GM23248 (cell line): ENCODE results near the gene CFAP58.

ENCODE experiments used
- EZH2 ChIP-seq: fragments of 200-600 bp; sonication (generic); IDR thresholded peaks from 2 replicates; pipeline ENCODE4 v1.6.1; 2018; ENCODE audit warnings: antibody characterized with exemption, mild to moderate bottlenecking; ENCODE audit not compliant: insufficient read depth, poor library complexity, severe bottlenecking
- EZH2phosphoT487 ChIP-seq: fragments of 200-600 bp; sonication (generic); IDR thresholded peaks from 2 replicates; pipeline ENCODE4 v1.6.1; 2018; ENCODE audit warnings: antibody characterized with exemption, moderate library complexity, mild to moderate bottlenecking, low read depth; ENCODE audit not compliant: insufficient read depth

GRCh38 chr10:104318810-104319741 lies 34.6 kb upstream of the CFAP58 start:
- TF ChIP-seq EZH2phosphoT487 (no peak), EZH2 (no peak)
